ENCODE measurements around the gene MAG.

Gene MAG

DNA sequence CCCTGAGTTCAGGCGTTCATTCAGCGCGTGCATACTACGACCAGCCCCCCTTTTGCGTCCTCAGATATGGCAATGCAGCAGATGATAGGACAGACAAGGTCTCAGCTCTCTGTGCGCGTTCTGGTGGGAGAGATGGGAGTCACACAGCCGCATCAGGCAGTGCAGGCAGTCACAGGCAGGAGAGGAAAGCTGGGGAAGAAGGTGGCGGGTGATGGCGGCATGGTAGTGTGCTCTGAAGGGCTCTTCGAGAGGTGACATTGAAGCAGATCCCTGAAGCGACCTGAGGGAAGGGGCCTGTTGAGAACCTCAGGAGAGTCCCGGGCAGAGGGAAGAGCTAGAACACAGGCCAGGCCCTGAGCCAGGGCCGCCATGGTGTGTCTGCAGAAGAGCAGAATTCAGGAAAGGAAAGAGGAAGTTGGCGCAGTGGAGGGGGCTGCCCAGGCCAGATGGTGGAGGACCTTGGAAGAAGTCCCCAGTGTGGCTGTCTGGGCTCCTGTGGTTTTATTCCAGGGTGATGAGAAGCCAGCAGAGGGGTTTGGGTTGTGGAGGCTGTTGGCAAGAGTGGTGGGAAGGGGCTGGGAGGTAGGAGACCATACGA is 19.7 kb upstream of the MAG start:
- Histone ChIP-seq H3K9ac (ENCODE audit: low read depth, low read length, poor library complexity, severe bottlenecking) (no peak overlapping the region), H3K4me3 (ENCODE audit: low read length, poor library complexity, severe bottlenecking) (no peak overlapping the region), H4K20me1 (ENCODE audit: insufficient read depth, low read length, poor library complexity, severe bottlenecking) (peaks cover 18% of the 10 kb centered on the region), H3K4me2 (ENCODE audit: low read depth, low read length, poor library complexity, severe bottlenecking) (peak overlapping the region; percentile 16), H3K4me1 (ENCODE audit: insufficient read depth, low read length, poor library complexity, severe bottlenecking) (peaks cover 11% of the 10 kb centered on the region), H2AFZ (ENCODE audit: low read length) (no peak overlapping the region), H3K79me2 (ENCODE audit: insufficient read depth, low read length) (peaks cover 36% of the 10 kb centered on the region), H3F3A (ENCODE audit: low read depth) (no peaks in the 10 kb centered on the region), H3K9me2 (replicated peaks; ENCODE audit: low read depth, low read length) (no peaks in the 10 kb centered on the region), H3K9me3 (ENCODE audit: insufficient read depth, low read depth, low read length) (no peaks in the 10 kb centered on the region), H3K36me3 (ENCODE audit: insufficient read depth, low read length) (peaks cover 29% of the 10 kb centered on the region; the same call in 1 of the 2 replicates), H3K27me3 (ENCODE audit: insufficient read depth, low read length, poor library complexity, severe bottlenecking) (no peaks in the 10 kb centered on the region)
- TF ChIP-seq, protein P1, sequence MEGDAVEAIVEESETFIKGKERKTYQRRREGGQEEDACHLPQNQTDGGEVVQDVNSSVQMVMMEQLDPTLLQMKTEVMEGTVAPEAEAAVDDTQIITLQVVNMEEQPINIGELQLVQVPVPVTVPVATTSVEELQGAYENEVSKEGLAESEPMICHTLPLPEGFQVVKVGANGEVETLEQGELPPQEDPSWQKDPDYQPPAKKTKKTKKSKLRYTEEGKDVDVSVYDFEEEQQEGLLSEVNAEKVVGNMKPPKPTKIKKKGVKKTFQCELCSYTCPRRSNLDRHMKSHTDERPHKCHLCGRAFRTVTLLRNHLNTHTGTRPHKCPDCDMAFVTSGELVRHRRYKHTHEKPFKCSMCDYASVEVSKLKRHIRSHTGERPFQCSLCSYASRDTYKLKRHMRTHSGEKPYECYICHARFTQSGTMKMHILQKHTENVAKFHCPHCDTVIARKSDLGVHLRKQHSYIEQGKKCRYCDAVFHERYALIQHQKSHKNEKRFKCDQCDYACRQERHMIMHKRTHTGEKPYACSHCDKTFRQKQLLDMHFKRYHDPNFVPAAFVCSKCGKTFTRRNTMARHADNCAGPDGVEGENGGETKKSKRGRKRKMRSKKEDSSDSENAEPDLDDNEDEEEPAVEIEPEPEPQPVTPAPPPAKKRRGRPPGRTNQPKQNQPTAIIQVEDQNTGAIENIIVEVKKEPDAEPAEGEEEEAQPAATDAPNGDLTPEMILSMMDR (conservative IDR thresholded peaks at IDR 0.05; ENCODE audit: low read length) = no peak
- no peak for TF ChIP-seq EZH2phosphoT487 (IDR thresholded peaks at IDR 0.05; ENCODE audit: borderline replicate concordance)

DNA sequence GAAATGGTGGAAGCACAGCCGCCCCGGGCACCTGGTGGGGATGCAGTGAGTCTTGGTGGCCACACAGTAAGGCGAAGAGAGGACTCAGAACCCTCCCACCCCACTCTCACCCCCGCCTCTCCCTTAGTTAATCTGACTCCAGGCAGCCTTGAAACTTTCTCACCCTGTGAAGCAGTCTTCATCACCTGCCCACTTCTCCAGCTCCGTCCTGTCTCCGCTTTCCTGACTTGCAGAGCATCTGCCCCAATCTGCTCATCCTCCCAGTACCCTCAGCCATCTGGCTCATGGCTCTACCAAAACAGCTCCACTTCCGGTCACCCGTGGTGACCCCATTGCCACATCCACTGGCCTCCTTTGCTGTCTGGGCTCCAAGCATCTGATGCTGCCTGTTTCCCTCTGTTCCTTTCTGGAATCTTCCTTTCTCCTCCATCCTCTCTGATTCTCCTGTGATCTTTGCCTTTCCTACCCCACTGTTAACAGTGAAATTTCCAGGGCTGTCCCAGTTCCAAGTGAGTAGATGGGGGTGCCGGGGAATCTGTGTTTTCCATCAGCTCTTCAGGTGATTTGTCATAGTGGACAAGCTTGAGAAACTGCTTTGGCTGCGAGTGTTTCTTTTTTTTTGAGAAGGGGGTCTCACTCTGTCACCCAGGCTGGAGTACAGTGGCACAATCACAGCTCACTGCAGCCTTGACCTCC is 18.9 kb upstream of the MAG start:
- Histone ChIP-seq H3K4me2 (ENCODE audit: low read depth, low read length, poor library complexity, severe bottlenecking) (no peak overlapping the region), H3K9ac (ENCODE audit: low read depth, low read length, poor library complexity, severe bottlenecking) (no peak overlapping the region), H2AFZ (ENCODE audit: low read length) (no peak overlapping the region)

DNA sequence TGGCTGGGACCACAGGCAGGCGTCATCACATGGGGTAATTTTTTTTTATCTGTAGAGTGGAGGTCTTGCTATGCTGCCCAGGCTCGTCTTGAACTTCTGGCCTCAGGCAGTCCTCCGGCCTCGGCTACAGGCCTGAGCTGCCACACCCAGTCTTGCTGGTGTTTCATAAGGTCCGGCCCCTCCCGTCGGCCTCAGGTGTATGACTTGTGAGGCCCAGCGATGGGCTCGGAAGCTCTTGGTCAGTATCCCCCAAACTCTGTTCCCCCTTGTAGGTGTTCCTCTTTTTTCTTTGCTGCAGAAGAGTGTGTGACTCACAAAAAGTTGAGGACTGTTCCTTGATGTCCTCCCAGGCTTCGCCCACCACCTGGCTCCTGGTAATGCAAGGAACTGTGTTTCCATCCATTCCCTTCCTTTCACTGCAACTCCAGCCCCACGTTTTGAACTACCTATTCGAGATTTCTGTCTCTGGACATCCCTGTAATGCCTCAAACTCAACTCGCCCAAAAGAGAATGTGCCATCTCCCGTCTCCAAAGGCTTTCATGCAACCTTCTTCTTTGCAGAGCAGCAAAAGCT is 18.2 kb upstream of the MAG start:
- Histone ChIP-seq H3K36me3 (ENCODE audit: insufficient read depth, low read length) (peaks cover 29% of the 10 kb centered on the region; the same call in 1 of the 2 replicates), H3K4me3 (ENCODE audit: low read length, poor library complexity, severe bottlenecking) (no peak overlapping the region), H3K9ac (ENCODE audit: low read depth, low read length, poor library complexity, severe bottlenecking) (no peak overlapping the region), H3K4me2 (ENCODE audit: low read depth, low read length, poor library complexity, severe bottlenecking) (no peak overlapping the region), H3K27me3 (ENCODE audit: insufficient read depth, low read length, poor library complexity, severe bottlenecking) (no peaks in the 10 kb centered on the region), H3F3A (ENCODE audit: low read depth) (no peaks in the 10 kb centered on the region), H3K9me3 (ENCODE audit: insufficient read depth, low read depth, low read length) (no peaks in the 10 kb centered on the region), H3K9me2 (replicated peaks; ENCODE audit: low read depth, low read length) (no peaks in the 10 kb centered on the region), H2AFZ (ENCODE audit: low read length) (no peak overlapping the region), H4K20me1 (ENCODE audit: insufficient read depth, low read length, poor library complexity, severe bottlenecking) (peaks cover 14% of the 10 kb centered on the region), H3K79me2 (ENCODE audit: insufficient read depth, low read length) (peaks cover 29% of the 10 kb centered on the region), H3K4me1 (ENCODE audit: insufficient read depth, low read length, poor library complexity, severe bottlenecking) (peaks cover 11% of the 10 kb centered on the region)
- TF ChIP-seq, protein P1 (conservative IDR thresholded peaks at IDR 0.05; ENCODE audit: low read length) = no peak
- TF ChIP-seq EZH2phosphoT487 (IDR thresholded peaks at IDR 0.05; ENCODE audit: borderline replicate concordance) = no peak

More for the DNA sequence above, 18.9 kb upstream of the MAG start:
- H3K4me1 ChIP-seq (ENCODE audit: insufficient read depth, low read length, poor library complexity, severe bottlenecking) = peaks cover 11% of the 10 kb centered on the region
- H3K27me3 ChIP-seq (ENCODE audit: insufficient read depth, low read length, poor library complexity, severe bottlenecking) = no peaks in the 10 kb centered on the region
- H3F3A ChIP-seq (ENCODE audit: low read depth) = no peaks in the 10 kb centered on the region
- H3K9me3 ChIP-seq (ENCODE audit: insufficient read depth, low read depth, low read length) = no peaks in the 10 kb centered on the region
- H3K79me2 ChIP-seq (ENCODE audit: insufficient read depth, low read length) = peaks cover 29% of the 10 kb centered on the region
- H3K9me2 ChIP-seq (replicated peaks; ENCODE audit: low read depth, low read length) = no peaks in the 10 kb centered on the region
- H4K20me1 ChIP-seq (ENCODE audit: insufficient read depth, low read length, poor library complexity, severe bottlenecking) = peaks cover 14% of the 10 kb centered on the region
- TF ChIP-seq EZH2phosphoT487 (IDR thresholded peaks at IDR 0.05; ENCODE audit: borderline replicate concordance) = no peak
- TF ChIP-seq, protein P1 (conservative IDR thresholded peaks at IDR 0.05; ENCODE audit: low read length) = no peak
- peaks cover 29% of the 10 kb centered on the region; the same call in 1 of the 2 replicates for H3K36me3 ChIP-seq (ENCODE audit: insufficient read depth, low read length)
- no peak overlapping the region for H3K4me3 ChIP-seq (ENCODE audit: low read length, poor library complexity, severe bottlenecking)
